Thyroid gland (tissue), 4 donors: ENCODE measurements around the gene CDK8. TPM values are rescaled to one million over a fixed set of nuclear protein-coding genes. Genes with fewer than 3 reads are reported as not detected.

Experiments used
- DNase-seq, 2 donors: peaks; one replicate each; pipeline ENCODE4 v3.0.0-alpha.2; 2019
- H3K27ac ChIP-seq, 3 donors: fragments of 200-600 bp; sonication (generic); 1 replicate in 2 of 3; 2 replicates in 1 of 3; pipeline ENCODE4 v1.5.1; 2016 to 2019; ENCODE audit warnings: mild to moderate bottlenecking in 1 of 3, moderate library complexity in 1 of 3
- H3K27me3 ChIP-seq: fragments of 200-600 bp; sonication (generic); one replicate; pipeline ENCODE4 v1.5.1; 2019
- H3K36me3 ChIP-seq, 2 donors: fragments of 200-600 bp; sonication (generic); one replicate each; pipeline ENCODE4 v1.5.1; 2016 to 2019
- H3K4me1 ChIP-seq, 2 donors: fragments of 200-600 bp; sonication (generic); one replicate each; pipeline ENCODE4 v1.5.1; 2017 to 2019
- H3K4me3 ChIP-seq, 3 donors: fragments of 200-600 bp; sonication (generic); replicated peaks in 1 of 3; 1 replicate in 2 of 3; 2 replicates in 1 of 3; pipeline ENCODE4 v1.5.1; 2016; ENCODE audit warnings: mild to moderate bottlenecking in 1 of 3
- H3K9me3 ChIP-seq: fragments of 200-600 bp; sonication (generic); one replicate; pipeline ENCODE4 v1.5.1; 2017
- POLR2A ChIP-seq, 2 donors: fragments of 450-650 bp; IDR thresholded peaks; one replicate each; pipeline ENCODE4 v1.6.1; 2017; ENCODE audit warnings: antibody characterized with exemption in 2 of 2, mild to moderate bottlenecking in 2 of 2, moderate library complexity in 1 of 2
- WGBS, 2 donors: methylation state at CpG; one replicate each; pipeline ENCODE4 v1.1.5; 2017; 5-methylcytosine and 5-hydroxymethylcytosine counted together
- intact Hi-C: fragments of 100-400 bp; cut with DNase I; formaldehyde crosslinking; loops from one replicate; pipeline ENCODE4 v1.15.1; 2023
- total RNA-seq, 4 donors: library from RNA; depleted of rRNA; stranded (reverse); fragments of >200 nt; gene quantifications; one replicate each; pipeline ENCODE4 v1.2.3, GENCODE V29; 2016
- TF ChIP-seq, protein P1 (sequence below), 6 experiments: fragments of 200-600 bp in 3 of 6; fragments of 450-650 bp in 3 of 6; sonication (generic) in 3 of 6; IDR thresholded peaks; one replicate each; pipeline ENCODE4 v1.5.1; 2016 to 2019; ENCODE audit warnings: antibody characterized with exemption in 6 of 6, mild to moderate bottlenecking in 2 of 6, inconsistent platforms in 1 of 6, moderate library complexity in 1 of 6

CDK8 gene
- total RNA-seq, 4 donors from 2014 or later = 14.2 to 16.2 (median 15.1) TPM

DNA sequence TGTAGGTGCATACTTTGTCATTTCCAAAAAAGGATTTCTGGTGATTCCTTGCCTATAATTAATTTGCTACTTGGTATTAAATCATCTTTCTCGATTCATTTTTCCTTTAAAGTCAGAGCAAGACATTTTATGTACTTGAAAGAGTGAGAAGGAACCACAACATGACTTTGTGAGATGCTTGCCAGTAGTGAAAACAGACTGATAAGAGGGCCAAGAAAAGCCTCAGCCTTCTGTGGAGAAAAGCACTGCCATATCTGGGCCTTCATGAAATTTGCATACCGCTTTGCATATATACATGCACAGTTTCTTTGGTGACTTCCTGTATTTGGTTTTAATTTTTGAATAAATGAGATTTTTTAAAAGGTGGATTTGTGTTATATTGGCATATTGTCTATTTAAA, 128.4 kb downstream of the CDK8 start:
- no peaks in the 10 kb centered on the region for H3K4me1 ChIP-seq

DNA sequence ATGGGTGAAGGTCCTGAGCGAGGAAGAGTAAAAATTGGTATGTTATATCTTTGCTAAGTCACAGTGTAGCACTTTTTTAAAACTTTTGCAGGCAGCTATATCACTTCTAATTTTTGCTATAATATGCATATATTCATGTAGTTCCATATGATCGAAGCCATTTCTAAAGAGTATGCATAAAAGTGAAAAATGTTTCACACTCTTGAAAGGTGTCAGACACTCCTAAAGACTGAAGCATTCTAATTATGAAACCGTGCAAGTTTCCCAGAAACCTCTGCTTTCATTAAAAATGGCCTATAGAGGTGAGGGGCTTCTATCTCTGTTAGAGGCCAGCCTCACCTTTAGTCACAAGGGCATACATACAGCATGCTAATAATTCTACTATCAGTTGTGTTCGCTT, 128.9 kb downstream of the CDK8 start:
- H3K4me1 ChIP-seq = no peaks in the 10 kb centered on the region
- no peaks in the 10 kb centered on the region for H3K27me3 ChIP-seq
- TF ChIP-seq, protein P1, sequence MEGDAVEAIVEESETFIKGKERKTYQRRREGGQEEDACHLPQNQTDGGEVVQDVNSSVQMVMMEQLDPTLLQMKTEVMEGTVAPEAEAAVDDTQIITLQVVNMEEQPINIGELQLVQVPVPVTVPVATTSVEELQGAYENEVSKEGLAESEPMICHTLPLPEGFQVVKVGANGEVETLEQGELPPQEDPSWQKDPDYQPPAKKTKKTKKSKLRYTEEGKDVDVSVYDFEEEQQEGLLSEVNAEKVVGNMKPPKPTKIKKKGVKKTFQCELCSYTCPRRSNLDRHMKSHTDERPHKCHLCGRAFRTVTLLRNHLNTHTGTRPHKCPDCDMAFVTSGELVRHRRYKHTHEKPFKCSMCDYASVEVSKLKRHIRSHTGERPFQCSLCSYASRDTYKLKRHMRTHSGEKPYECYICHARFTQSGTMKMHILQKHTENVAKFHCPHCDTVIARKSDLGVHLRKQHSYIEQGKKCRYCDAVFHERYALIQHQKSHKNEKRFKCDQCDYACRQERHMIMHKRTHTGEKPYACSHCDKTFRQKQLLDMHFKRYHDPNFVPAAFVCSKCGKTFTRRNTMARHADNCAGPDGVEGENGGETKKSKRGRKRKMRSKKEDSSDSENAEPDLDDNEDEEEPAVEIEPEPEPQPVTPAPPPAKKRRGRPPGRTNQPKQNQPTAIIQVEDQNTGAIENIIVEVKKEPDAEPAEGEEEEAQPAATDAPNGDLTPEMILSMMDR (IDR thresholded peaks at IDR 0.05) = no peak
- no peak for TF ChIP-seq POLR2A (IDR thresholded peaks at IDR 0.05)
- no peaks in the 10 kb centered on the region for H3K36me3 ChIP-seq
- 93 to 98% methylated on average over 4 of the region's 4 CpGs for WGBS, 2 donors
- H3K9me3 ChIP-seq = no peaks in the 10 kb centered on the region
- no peak for DNase-seq
- intact Hi-C loops = no loop called here
- no peak overlapping the region for H3K4me3 ChIP-seq
- H3K27ac ChIP-seq = no peak overlapping the region

More for the DNA sequence above, 128.4 kb downstream of the CDK8 start:
- no peaks in the 10 kb centered on the region for H3K9me3 ChIP-seq
- 91 to 95% methylated on average over 2 of the region's 2 CpGs for WGBS, 2 donors
- DNase-seq = no peak
- H3K36me3 ChIP-seq = no peaks in the 10 kb centered on the region
- H3K4me3 ChIP-seq = no peak overlapping the region
- no peak overlapping the region for H3K27ac ChIP-seq
- H3K27me3 ChIP-seq = no peaks in the 10 kb centered on the region
- intact Hi-C loops = no loop called here
- TF ChIP-seq, protein P1 (IDR thresholded peaks at IDR 0.05) = no peak
- TF ChIP-seq POLR2A (IDR thresholded peaks at IDR 0.05) = no peak

DNA sequence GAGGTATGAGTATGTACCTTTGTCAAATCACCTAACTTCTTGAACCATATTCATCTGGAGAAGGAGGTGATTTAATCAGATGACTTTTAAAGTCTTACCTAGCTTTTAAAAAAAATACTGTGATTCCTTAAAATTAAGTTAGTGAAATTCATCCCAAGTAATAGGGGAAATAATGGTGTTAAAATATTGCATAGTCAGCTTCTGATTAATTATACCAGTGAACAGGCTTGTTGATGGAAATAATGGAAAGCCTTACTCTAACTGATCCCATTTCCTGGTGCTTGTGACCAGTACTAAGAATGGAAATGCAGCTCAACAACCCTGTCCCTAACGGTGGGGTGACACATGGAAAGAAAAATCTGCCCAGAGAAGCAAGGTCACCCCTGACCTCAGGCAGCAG, 130.7 kb downstream of the CDK8 start:
- no peak for DNase-seq
- Histone ChIP-seq H3K27me3 (no peaks in the 10 kb centered on the region), H3K4me1 (no peaks in the 10 kb centered on the region), H3K9me3 (no peaks in the 10 kb centered on the region), H3K27ac (no peak overlapping the region), H3K4me3 (no peak overlapping the region), H3K36me3 (no peaks in the 10 kb centered on the region)
- no peak for TF ChIP-seq POLR2A (IDR thresholded peaks at IDR 0.05)
- TF ChIP-seq, protein P1 (IDR thresholded peaks at IDR 0.05) = no peak
- WGBS, 2 donors = 67 to 76% methylated on average over 1 of the region's 1 CpG
- intact Hi-C loops = no loop called here

DNA sequence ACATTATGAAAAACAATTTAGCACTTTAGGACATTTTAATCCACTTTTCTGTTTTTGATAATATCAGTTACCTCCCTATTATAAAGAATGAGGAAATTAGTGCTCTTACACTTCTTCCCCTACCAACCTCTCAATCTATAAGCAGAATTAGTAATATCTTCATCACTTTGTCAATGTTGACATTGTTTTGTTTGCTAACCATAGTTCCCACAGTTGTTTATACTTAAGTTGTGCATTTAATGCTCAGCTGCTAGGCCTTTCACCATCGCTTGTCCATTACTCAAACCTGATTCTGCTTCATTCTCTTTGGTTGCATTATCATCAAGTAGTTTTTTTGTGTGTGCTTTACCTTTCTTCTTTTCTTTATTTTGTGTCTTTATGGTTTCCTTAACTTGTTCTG, 132.1 kb downstream of the CDK8 start:
- intact Hi-C loops = no loop called here
- Histone ChIP-seq H3K27ac (no peak overlapping the region), H3K36me3 (peaks cover 0 to 2% of the 10 kb centered on the region in 2 donors), H3K4me1 (no peaks in the 10 kb centered on the region), H3K27me3 (no peaks in the 10 kb centered on the region), H3K4me3 (no peak overlapping the region), H3K9me3 (no peaks in the 10 kb centered on the region)
- TF ChIP-seq POLR2A (IDR thresholded peaks at IDR 0.05) = no peak
- TF ChIP-seq, protein P1 (IDR thresholded peaks at IDR 0.05) = no peak
- WGBS, 2 donors = 98 to 100% methylated on average over 1 of the region's 1 CpG
- DNase-seq = no peak

DNA sequence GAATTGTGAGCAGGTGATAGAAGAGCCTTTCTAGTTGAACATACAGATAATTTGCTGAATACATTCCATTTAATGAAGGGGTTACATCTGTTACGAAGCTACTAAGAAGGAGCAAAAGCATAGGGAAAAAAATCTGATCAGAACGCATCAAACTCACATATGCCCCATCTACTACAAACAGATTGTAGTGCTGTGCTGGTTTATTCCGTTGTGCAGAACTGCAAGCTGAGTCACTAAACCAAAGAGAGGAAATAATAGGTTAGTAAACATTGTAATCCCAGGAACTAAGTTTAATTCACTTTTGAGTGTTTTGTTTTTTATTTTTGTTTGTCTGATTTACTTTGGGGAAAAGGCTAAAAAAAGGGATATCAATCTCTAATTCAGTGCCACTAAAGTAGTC, 136.3 kb downstream of the CDK8 start:
- H3K9me3 ChIP-seq = no peaks in the 10 kb centered on the region
- H3K27ac ChIP-seq = no peak overlapping the region
- DNase-seq = no peak
- peaks cover 0 to 2% of the 10 kb centered on the region in 2 donors for H3K36me3 ChIP-seq
- WGBS, 2 donors = 93 to 94% methylated on average over 3 of the region's 3 CpGs
- intact Hi-C loops = no loop called here
- H3K4me1 ChIP-seq = no peaks in the 10 kb centered on the region
- no peaks in the 10 kb centered on the region for H3K27me3 ChIP-seq
- no peak overlapping the region for H3K4me3 ChIP-seq
- TF ChIP-seq POLR2A (IDR thresholded peaks at IDR 0.05) = no peak
- TF ChIP-seq, protein P1 (IDR thresholded peaks at IDR 0.05) = no peak
